ENCODE measurements around the gene GNLY. TPM values are rescaled to one million over a fixed set of nuclear protein-coding genes. Genes with fewer than 3 reads are reported as not detected.
A peak's percentile ranks its signal among the peaks of the same experiment; 100 is the strongest.
"Not testable (repeated sequence)": the region's sequence is repeated elsewhere in the genome, so short reads cannot be mapped to it uniquely, and the experiment has no call there.

GNLY gene
- total RNA-seq, 1 experiment from 2014 or later = not detected

GRCh38 chr2:85712849-85713612, 18.9 kb downstream of the GNLY start:
- ATAC-seq = peak; percentile 59
- peak; percentile 31 for DNase-seq

GRCh38 chr2:85713836-85714235, 19.7 kb downstream of the GNLY start:
- Histone ChIP-seq H3K27me3 (ENCODE audit: low read length) (no peaks in the 10 kb centered on the region), H4K20me1 (ENCODE audit: low read length) (no peaks in the 10 kb centered on the region), H2AFZ (ENCODE audit: low read length) (no peak overlapping the region), H3K36me3 (ENCODE audit: low read depth, low read length) (no peaks in the 10 kb centered on the region), H3K4me3 (ENCODE audit: low read length) (no peak overlapping the region), H3K9ac (ENCODE audit: low read length) (peak overlapping the region; percentile 35), H3K4me1 (ENCODE audit: insufficient read depth, low read length) (peaks cover 10% of the 10 kb centered on the region; the same call in 1 of the 2 replicates), H3K9me3 (ENCODE audit: low read length) (no peaks in the 10 kb centered on the region), H3K4me2 (ENCODE audit: low read length) (no peak overlapping the region), H3K9me2 (replicated peaks; ENCODE audit: low read length) (no peaks in the 10 kb centered on the region), H3K79me2 (ENCODE audit: low read length) (no peaks in the 10 kb centered on the region), H3F3A (ENCODE audit: low read length, unreplicated experiment) (no peaks in the 10 kb centered on the region), H3K27ac (ENCODE audit: low read length) (peak overlapping the region; percentile 52)
- TF ChIP-seq EZH2 (IDR thresholded peaks at IDR 0.05; ENCODE audit: low read length, unreplicated experiment) (no peak), CTCF (conservative IDR thresholded peaks at IDR 0.05; ENCODE audit: low read depth, low read length) (no peak), EZH2phosphoT487 (IDR thresholded peaks at IDR 0.05; ENCODE audit: borderline replicate concordance, low read length) (no peak)
- DNase-seq (no peak), ATAC-seq (no peak)
- BruUV-seq (replicated peaks) = no TSS peak
- ChIA-PET POLR2A (ENCODE audit: unreplicated experiment) (no interaction called here), CTCF (interaction anchor here (0.6 kb wide), 1 partner anchor 98 kb away, joined by 3 read pairs; no protein-coding TSS in a partner anchor)
- intact Hi-C loops (cut with micrococcal nuclease) = no loop called here

More at GRCh38 chr2:85712849-85713612, 18.9 kb downstream of the GNLY start:
- ChIA-PET POLR2A (ENCODE audit: unreplicated experiment) (no interaction called here), CTCF (interaction anchor here (0.6 kb wide), 1 partner anchor 97 kb away, joined by 3 read pairs; no protein-coding TSS in a partner anchor)
- Histone ChIP-seq H3K36me3 (ENCODE audit: low read depth, low read length) (no peaks in the 10 kb centered on the region), H3K4me2 (ENCODE audit: low read length) (peak overlapping the region; percentile 2; the same call in 1 of the 2 replicates), H3F3A (ENCODE audit: low read length, unreplicated experiment) (no peaks in the 10 kb centered on the region), H3K27ac (ENCODE audit: low read length) (peak overlapping the region; percentile 52), H3K79me2 (ENCODE audit: low read length) (no peaks in the 10 kb centered on the region), H3K9me3 (ENCODE audit: low read length) (no peaks in the 10 kb centered on the region), H3K4me3 (ENCODE audit: low read length) (no peak overlapping the region), H3K9ac (ENCODE audit: low read length) (peak overlapping the region; percentile 35), H3K4me1 (ENCODE audit: insufficient read depth, low read length) (peaks cover 11% of the 10 kb centered on the region; the same call in 1 of the 2 replicates), H4K20me1 (ENCODE audit: low read length) (no peaks in the 10 kb centered on the region), H3K9me2 (replicated peaks; ENCODE audit: low read length) (no peaks in the 10 kb centered on the region), H2AFZ (ENCODE audit: low read length) (no peak overlapping the region), H3K27me3 (ENCODE audit: low read length) (no peaks in the 10 kb centered on the region)
- BruUV-seq (replicated peaks) = no TSS peak
- TF ChIP-seq EZH2phosphoT487 (IDR thresholded peaks at IDR 0.05; ENCODE audit: borderline replicate concordance, low read length) (no peak), EZH2 (IDR thresholded peaks at IDR 0.05; ENCODE audit: low read length, unreplicated experiment) (no peak), CTCF (conservative IDR thresholded peaks at IDR 0.05; ENCODE audit: low read depth, low read length) (no peak)
- intact Hi-C loops (cut with micrococcal nuclease) = no loop called here

GRCh38 chr2:85714421-85714820, 20.3 kb downstream of the GNLY start:
- H3K36me3 ChIP-seq (ENCODE audit: low read depth, low read length); H3K4me3 ChIP-seq (ENCODE audit: low read length); H3K27ac ChIP-seq (ENCODE audit: low read length); H2AFZ ChIP-seq (ENCODE audit: low read length); H3F3A ChIP-seq (ENCODE audit: low read length, unreplicated experiment); intact Hi-C loops (cut with micrococcal nuclease); BruUV-seq (replicated peaks); H3K4me1 ChIP-seq (ENCODE audit: insufficient read depth, low read length); ATAC-seq; DNase-seq; H3K9me2 ChIP-seq (replicated peaks; ENCODE audit: low read length); H4K20me1 ChIP-seq (ENCODE audit: low read length); H3K79me2 ChIP-seq (ENCODE audit: low read length); H3K27me3 ChIP-seq (ENCODE audit: low read length); H3K4me2 ChIP-seq (ENCODE audit: low read length); H3K9me3 ChIP-seq (ENCODE audit: low read length); POLR2A ChIA-PET (ENCODE audit: unreplicated experiment); CTCF ChIA-PET: not testable (repeated sequence)
- H3K9ac ChIP-seq (ENCODE audit: low read length) = peak overlapping the region; percentile 35; the same call in 1 of the 2 replicates

All from PC-3 (cell line).